ENCODE data around the gene MEGF10.

The MEGF10 gene

DNA sequence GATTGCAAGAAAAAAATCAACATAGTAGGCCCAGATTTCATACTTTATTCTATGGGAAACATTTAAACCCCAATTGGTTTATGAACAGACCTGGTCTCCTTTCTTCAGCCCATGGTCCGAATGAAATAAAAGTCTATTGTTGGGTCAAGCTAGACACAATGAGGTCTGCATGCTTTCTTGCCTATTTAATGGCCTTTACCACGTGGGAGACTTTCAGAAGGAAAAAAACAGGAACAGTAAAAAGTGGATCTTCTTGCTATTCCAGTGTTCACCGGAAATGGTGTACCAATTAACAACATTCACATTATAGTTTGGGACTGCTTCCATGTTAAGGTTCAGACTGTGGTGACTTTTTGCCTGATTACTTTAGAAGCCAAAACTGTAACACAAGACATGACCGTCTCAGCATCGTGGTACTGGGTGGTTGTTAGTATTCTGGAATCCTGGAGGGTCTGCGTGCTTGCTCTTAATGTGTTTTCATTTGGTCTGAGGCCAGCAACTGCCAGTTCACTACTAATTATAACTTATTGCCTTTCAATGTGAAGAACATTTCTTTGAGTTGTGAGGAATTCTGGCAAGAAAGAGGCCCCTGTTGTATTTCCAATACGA, 141.5 kb downstream of the MEGF10 start:
- no peak overlapping the region for H2AFZ ChIP-seq (ENCODE audit: low read length, unreplicated experiment)
- H3K36me3 ChIP-seq (ENCODE audit: insufficient read depth, low read length), result no peaks in the 10 kb centered on the region
- H3K27me3 ChIP-seq (ENCODE audit: insufficient read depth, low read length), result no peaks in the 10 kb centered on the region
- no peak overlapping the region for H3K4me3 ChIP-seq (ENCODE audit: low read depth, low read length)
- no peak overlapping the region for H3K27ac ChIP-seq (ENCODE audit: low read depth, low read length)
- peaks cover 5% of the 10 kb centered on the region for H3K4me1 ChIP-seq (ENCODE audit: control insufficient read depth, insufficient read depth, low read length, unreplicated experiment)
- no peaks in the 10 kb centered on the region for H3K79me2 ChIP-seq (ENCODE audit: control insufficient read depth, insufficient read depth, low read length, unreplicated experiment)

DNA sequence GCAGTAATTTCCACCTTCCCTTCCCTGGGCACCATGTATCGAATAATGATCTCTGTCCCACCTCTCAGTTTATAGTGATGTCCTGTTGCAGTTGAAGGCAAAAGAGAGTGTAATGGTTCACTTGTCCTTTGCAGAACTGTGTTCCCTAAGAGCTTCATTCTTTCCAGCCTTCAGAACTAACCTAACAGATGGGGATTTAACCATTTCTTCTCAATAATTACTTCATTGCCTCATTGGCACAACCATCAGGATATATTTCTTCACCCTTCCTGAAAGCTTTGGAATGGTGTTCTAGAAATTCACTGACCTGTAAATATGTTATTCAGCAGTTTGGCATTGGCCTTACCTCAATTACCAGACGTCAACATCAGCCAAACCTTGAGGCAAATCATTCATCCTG, 142.9 kb downstream of the MEGF10 start:
- peaks cover 5% of the 10 kb centered on the region for H3K4me1 ChIP-seq (ENCODE audit: control insufficient read depth, insufficient read depth, low read length, unreplicated experiment)
- H3K27me3 ChIP-seq (ENCODE audit: insufficient read depth, low read length), result no peaks in the 10 kb centered on the region
- no peak overlapping the region for H3K27ac ChIP-seq (ENCODE audit: low read depth, low read length)
- no peak overlapping the region for H2AFZ ChIP-seq (ENCODE audit: low read length, unreplicated experiment)
- H3K4me3 ChIP-seq (ENCODE audit: low read depth, low read length), result no peak overlapping the region
- no peaks in the 10 kb centered on the region for H3K79me2 ChIP-seq (ENCODE audit: control insufficient read depth, insufficient read depth, low read length, unreplicated experiment)
- no peaks in the 10 kb centered on the region for H3K36me3 ChIP-seq (ENCODE audit: insufficient read depth, low read length)

DNA sequence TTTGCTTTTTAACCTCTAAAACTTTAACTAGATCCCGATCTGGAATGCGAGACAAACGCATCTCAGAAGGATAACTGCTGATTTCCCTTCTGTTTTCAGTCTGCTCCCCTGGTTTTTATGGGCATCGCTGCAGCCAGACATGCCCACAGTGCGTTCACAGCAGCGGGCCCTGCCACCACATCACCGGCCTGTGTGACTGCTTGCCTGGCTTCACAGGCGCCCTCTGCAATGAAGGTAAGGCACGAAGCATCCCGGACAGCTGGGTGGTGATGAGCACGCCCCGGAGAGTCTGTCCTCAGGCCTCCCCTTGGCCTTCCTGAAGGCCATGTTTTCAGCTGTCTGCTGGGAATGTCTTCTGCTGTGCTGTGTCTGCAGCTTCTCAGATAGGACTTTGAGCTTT, 144.0 kb downstream of the MEGF10 start:
- H3K4me1 ChIP-seq (ENCODE audit: control insufficient read depth, insufficient read depth, low read length, unreplicated experiment), result peaks cover 5% of the 10 kb centered on the region
- no peaks in the 10 kb centered on the region for H3K36me3 ChIP-seq (ENCODE audit: insufficient read depth, low read length)
- no peak overlapping the region for H3K4me3 ChIP-seq (ENCODE audit: low read depth, low read length)
- no peak overlapping the region for H2AFZ ChIP-seq (ENCODE audit: low read length, unreplicated experiment)
- no peaks in the 10 kb centered on the region for H3K79me2 ChIP-seq (ENCODE audit: control insufficient read depth, insufficient read depth, low read length, unreplicated experiment)
- no peaks in the 10 kb centered on the region for H3K27me3 ChIP-seq (ENCODE audit: insufficient read depth, low read length)
- no peak overlapping the region for H3K27ac ChIP-seq (ENCODE audit: low read depth, low read length)

DNA sequence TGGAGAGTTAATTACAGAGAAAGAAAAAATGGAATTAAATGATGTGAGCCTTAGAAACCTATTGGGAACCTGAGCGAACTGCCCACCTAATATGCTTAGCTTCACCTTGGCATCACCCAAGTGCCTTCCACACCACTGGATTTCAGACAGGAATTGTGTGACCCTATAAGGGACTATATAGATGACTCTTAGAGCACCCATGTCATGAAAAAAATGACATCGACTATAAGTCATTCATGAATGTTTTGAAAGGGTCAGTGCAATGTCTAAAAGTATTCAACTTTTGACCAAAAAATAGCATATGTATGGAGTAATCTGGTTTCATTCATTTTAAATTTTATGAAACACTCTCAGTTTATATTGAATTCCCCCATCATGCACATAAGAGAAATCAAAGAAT, 145.2 kb downstream of the MEGF10 start:
- H3K27me3 ChIP-seq (ENCODE audit: insufficient read depth, low read length), result no peaks in the 10 kb centered on the region
- no peak overlapping the region for H3K4me3 ChIP-seq (ENCODE audit: low read depth, low read length)
- no peaks in the 10 kb centered on the region for H3K36me3 ChIP-seq (ENCODE audit: insufficient read depth, low read length)
- no peaks in the 10 kb centered on the region for H3K79me2 ChIP-seq (ENCODE audit: control insufficient read depth, insufficient read depth, low read length, unreplicated experiment)
- H3K27ac ChIP-seq (ENCODE audit: low read depth, low read length), result no peak overlapping the region
- no peak overlapping the region for H2AFZ ChIP-seq (ENCODE audit: low read length, unreplicated experiment)
- H3K4me1 ChIP-seq (ENCODE audit: control insufficient read depth, insufficient read depth, low read length, unreplicated experiment), result peaks cover 4% of the 10 kb centered on the region

DNA sequence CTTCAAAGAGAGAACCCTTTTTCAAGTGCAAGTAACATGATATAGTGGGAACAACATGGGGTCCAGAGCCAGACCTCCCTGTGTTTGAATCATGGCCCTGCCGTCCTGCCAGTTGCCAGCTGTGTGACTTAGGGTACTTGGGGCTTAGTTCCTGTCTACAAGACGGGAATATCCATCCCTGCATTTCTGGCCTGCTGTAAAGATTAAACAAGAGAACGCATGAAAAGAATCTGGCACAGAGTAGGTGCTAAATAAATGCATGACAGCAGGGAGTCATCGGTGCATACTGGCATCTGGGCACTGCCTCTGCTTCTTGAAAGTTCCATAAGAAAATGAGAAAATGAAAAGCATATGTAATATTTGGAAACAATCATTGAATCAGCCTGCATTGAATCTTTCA, 149.0 kb downstream of the MEGF10 start:
- no peaks in the 10 kb centered on the region for H3K79me2 ChIP-seq (ENCODE audit: control insufficient read depth, insufficient read depth, low read length, unreplicated experiment)
- no peaks in the 10 kb centered on the region for H3K36me3 ChIP-seq (ENCODE audit: insufficient read depth, low read length)
- H3K4me3 ChIP-seq (ENCODE audit: low read depth, low read length), result no peak overlapping the region
- 0 out of 2 replicates have a peak, but pooled peaks cover 6% of the 10 kb centered on the region for H3K27me3 ChIP-seq (ENCODE audit: insufficient read depth, low read length)
- H2AFZ ChIP-seq (ENCODE audit: low read length, unreplicated experiment), result no peak overlapping the region
- no peak overlapping the region for H3K27ac ChIP-seq (ENCODE audit: low read depth, low read length)
- peaks cover 10% of the 10 kb centered on the region for H3K4me1 ChIP-seq (ENCODE audit: control insufficient read depth, insufficient read depth, low read length, unreplicated experiment)

DNA sequence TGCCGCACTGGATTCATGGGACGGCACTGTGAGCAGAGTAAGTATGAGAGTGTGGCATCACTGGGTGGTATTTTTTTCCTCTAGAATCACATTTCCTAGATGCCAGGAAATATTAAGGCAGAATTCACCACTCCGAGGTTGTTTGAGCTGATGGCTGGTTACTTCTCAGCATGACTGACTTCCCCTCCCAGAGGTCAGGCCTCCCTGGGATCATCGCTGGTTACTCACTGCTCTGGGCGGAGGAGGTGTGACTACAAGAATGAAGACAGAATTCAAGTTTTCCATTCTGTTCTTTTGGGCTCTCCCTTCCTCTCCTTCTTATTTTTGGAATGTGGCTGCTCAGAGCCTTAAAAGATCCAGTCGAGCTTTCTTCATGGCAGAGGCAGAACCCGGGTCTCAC, 150.2 kb downstream of the MEGF10 start:
- Histone ChIP-seq H3K27me3 (ENCODE audit: insufficient read depth, low read length) (peaks cover 11% of the 10 kb centered on the region; the same call in 1 of the 2 replicates), H3K4me1 (ENCODE audit: control insufficient read depth, insufficient read depth, low read length, unreplicated experiment) (peaks cover 10% of the 10 kb centered on the region), H3K79me2 (ENCODE audit: control insufficient read depth, insufficient read depth, low read length, unreplicated experiment) (no peaks in the 10 kb centered on the region), H2AFZ (ENCODE audit: low read length, unreplicated experiment) (no peak overlapping the region), H3K36me3 (ENCODE audit: insufficient read depth, low read length) (no peaks in the 10 kb centered on the region), H3K4me3 (ENCODE audit: low read depth, low read length) (no peak overlapping the region), H3K27ac (ENCODE audit: low read depth, low read length) (no peak overlapping the region)

DNA sequence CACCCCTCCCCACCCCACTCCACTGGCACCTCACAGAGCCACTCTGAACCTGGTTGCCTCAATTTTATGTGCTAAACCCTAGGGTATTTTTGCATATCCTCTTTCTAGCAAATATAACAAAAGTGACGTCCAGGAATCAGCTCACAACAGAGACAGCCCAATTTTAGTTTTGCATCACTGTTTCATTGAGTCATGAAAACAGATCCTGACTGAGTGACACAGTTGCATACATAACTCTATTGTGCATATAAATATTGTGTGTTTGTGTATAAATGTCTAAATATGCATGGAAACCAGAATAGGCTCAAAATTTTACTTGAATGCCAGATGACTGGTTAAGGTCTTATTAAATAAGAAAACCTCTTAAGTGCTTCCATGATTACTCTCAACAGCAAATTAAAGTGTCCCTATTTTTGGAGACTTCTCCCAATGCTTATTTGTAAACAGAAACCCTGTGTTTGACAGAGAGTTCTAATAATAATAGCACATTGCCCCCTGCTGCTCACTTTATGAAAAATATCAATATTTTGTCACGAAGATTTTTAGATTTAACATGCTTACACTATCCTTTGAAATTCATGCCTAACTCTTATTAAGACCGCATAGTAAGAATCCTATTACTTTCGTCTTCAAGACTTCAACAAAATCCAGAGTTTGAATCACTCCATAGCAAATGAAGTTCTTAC, 151.3 kb downstream of the MEGF10 start:
- Histone ChIP-seq H3K4me3 (ENCODE audit: low read depth, low read length) (no peak overlapping the region), H3K79me2 (ENCODE audit: control insufficient read depth, insufficient read depth, low read length, unreplicated experiment) (no peaks in the 10 kb centered on the region), H3K36me3 (ENCODE audit: insufficient read depth, low read length) (no peaks in the 10 kb centered on the region), H2AFZ (ENCODE audit: low read length, unreplicated experiment) (no peak overlapping the region), H3K27me3 (ENCODE audit: insufficient read depth, low read length) (peaks cover 11% of the 10 kb centered on the region; the same call in 1 of the 2 replicates), H3K27ac (ENCODE audit: low read depth, low read length) (no peak overlapping the region), H3K4me1 (ENCODE audit: control insufficient read depth, insufficient read depth, low read length, unreplicated experiment) (peaks cover 10% of the 10 kb centered on the region)

DNA sequence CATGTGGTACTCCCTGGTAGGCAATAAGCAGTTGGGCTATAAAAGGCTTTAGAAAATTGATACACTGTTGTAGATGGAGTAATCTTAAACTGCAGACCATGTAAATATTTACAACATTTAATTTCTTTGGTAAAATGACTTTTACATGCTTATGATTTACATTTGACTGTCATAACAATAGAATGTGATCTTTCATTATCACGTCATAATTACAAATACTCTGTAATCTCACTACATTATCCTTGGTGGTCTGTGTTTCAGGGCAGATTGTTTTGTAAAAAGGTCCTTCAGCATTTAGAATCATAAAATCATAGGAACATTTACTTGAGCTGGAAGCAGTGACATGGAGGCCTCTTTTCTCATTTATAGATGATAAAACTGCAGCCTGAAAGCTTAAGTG, 153.6 kb downstream of the MEGF10 start:
- no peaks in the 10 kb centered on the region for H3K36me3 ChIP-seq (ENCODE audit: insufficient read depth, low read length)
- H3K27me3 ChIP-seq (ENCODE audit: insufficient read depth, low read length), result peaks cover 11% of the 10 kb centered on the region; the same call in 1 of the 2 replicates
- H3K27ac ChIP-seq (ENCODE audit: low read depth, low read length), result no peak overlapping the region
- H3K4me3 ChIP-seq (ENCODE audit: low read depth, low read length), result no peak overlapping the region
- H2AFZ ChIP-seq (ENCODE audit: low read length, unreplicated experiment), result no peak overlapping the region
- peaks cover 10% of the 10 kb centered on the region for H3K4me1 ChIP-seq (ENCODE audit: control insufficient read depth, insufficient read depth, low read length, unreplicated experiment)
- no peaks in the 10 kb centered on the region for H3K79me2 ChIP-seq (ENCODE audit: control insufficient read depth, insufficient read depth, low read length, unreplicated experiment)

DNA sequence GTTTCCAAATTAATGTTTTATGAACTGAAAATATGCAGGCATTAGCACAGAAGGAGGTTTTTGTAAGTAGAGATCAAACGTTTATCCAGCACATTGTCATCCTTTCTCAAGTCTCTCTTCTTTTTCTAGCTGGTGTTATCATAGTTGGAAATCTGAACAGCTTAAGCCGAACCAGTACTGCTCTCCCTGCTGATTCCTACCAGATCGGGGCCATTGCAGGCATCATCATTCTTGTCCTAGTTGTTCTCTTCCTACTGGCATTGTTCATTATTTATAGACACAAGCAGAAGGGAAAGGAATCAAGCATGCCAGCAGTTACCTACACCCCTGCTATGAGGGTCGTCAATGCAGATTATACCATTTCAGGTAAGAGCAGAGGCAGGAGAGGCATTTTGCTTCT, 154.7 kb downstream of the MEGF10 start:
- Histone ChIP-seq H3K27me3 (ENCODE audit: insufficient read depth, low read length) (peaks cover 11% of the 10 kb centered on the region; the same call in 1 of the 2 replicates), H2AFZ (ENCODE audit: low read length, unreplicated experiment) (no peak overlapping the region), H3K79me2 (ENCODE audit: control insufficient read depth, insufficient read depth, low read length, unreplicated experiment) (no peaks in the 10 kb centered on the region), H3K27ac (ENCODE audit: low read depth, low read length) (no peak overlapping the region), H3K36me3 (ENCODE audit: insufficient read depth, low read length) (no peaks in the 10 kb centered on the region), H3K4me3 (ENCODE audit: low read depth, low read length) (no peak overlapping the region), H3K4me1 (ENCODE audit: control insufficient read depth, insufficient read depth, low read length, unreplicated experiment) (peaks cover 10% of the 10 kb centered on the region)

DNA sequence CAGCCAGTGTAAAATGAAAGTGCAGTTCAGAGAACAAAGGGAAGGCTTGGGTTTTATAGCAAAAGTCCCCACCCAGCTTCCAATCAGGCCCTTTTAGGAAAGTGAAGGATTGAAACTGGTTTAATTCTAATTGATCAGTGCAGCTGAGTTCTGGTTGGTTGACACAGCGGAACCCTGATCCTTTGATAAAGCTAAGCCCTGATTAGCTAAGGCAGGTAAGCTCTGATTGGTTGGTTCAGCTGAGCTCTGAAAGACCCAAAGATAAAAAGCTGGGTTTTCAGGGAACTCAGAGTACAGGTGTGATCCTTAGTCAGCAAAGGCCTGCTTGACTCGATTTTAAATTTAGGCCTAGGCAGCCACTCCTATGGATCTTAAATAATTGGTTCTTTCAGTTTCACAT, 156.0 kb downstream of the MEGF10 start:
- H2AFZ ChIP-seq (ENCODE audit: low read length, unreplicated experiment), result peak overlapping the region; percentile 48
- no peak overlapping the region for H3K4me3 ChIP-seq (ENCODE audit: low read depth, low read length)
- H3K4me1 ChIP-seq (ENCODE audit: control insufficient read depth, insufficient read depth, low read length, unreplicated experiment), result no peaks in the 10 kb centered on the region
- no peak overlapping the region for H3K27ac ChIP-seq (ENCODE audit: low read depth, low read length)
- H3K36me3 ChIP-seq (ENCODE audit: insufficient read depth, low read length), result no peaks in the 10 kb centered on the region
- peaks cover 11% of the 10 kb centered on the region; the same call in 1 of the 2 replicates for H3K27me3 ChIP-seq (ENCODE audit: insufficient read depth, low read length)
- no peaks in the 10 kb centered on the region for H3K79me2 ChIP-seq (ENCODE audit: control insufficient read depth, insufficient read depth, low read length, unreplicated experiment)

DNA sequence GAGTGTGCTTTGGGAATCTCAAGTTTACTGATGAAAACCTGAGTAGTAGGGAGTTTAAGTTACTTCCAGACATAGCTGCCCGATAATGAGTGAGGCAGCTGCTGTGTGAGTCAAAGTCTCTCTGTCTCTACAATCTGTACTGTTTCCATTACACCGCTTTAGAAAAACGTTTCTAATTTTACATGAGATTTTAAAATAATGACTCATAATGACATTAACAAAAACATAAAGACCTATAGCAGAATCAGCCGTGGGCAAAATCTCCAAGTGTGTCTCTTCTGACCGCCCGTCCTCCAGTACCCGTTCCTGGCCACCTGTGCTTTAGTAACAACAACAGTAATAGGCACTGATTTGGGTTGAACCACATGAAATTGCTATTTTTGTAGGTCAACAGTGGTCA, 157.2 kb downstream of the MEGF10 start:
- no peak overlapping the region for H3K27ac ChIP-seq (ENCODE audit: low read depth, low read length)
- no peak overlapping the region for H3K4me3 ChIP-seq (ENCODE audit: low read depth, low read length)
- no peaks in the 10 kb centered on the region for H3K36me3 ChIP-seq (ENCODE audit: insufficient read depth, low read length)

More for the DNA sequence above, 157.2 kb downstream of the MEGF10 start:
- Histone ChIP-seq H3K4me1 (ENCODE audit: control insufficient read depth, insufficient read depth, low read length, unreplicated experiment) (no peaks in the 10 kb centered on the region), H2AFZ (ENCODE audit: low read length, unreplicated experiment) (no peak overlapping the region), H3K79me2 (ENCODE audit: control insufficient read depth, insufficient read depth, low read length, unreplicated experiment) (no peaks in the 10 kb centered on the region), H3K27me3 (ENCODE audit: insufficient read depth, low read length) (peaks cover 11% of the 10 kb centered on the region; the same call in 1 of the 2 replicates)
